Measurements from ENCODE around the gene MVB12B.

Gene MVB12B

DNA sequence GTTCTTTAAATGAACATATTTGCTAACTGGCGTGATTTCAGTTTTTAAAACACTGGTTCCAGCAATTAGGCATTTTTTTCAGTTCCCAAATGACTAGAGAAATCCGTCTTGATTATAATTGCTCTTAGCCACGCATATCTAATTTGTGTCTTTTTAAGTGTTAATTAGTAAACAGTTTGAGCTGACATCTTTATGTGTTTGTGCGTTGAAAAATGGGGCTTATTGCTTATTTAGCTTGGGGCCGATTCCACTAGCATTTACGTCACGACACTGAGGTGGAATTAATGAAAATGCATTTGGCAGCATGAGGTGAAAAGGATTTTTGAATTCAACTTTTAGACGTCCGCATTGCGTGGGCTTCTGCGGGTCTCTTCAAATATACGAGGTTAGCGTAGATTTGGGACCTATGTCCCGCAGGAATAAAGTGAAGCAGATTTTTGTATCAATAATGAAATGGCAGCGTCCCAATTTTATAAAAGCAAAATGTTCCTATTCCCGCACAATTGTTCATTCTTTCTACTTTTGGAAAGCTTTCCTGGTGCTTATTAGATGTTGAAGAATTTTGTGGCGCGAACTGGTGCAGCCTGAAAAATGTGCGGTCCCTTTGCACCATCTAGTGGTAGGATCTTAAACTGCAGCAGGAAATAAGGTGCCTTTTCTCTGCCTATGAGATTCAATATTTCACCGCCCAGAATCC is 164.4 kb downstream of the MVB12B start:
- in situ Hi-C loops (cut with MboI; ENCODE audit: low sequenced_read_pairs), result loop anchor here (5.0 kb wide), 1 partner anchor 189 kb away; no protein-coding TSS in a partner anchor
- DNase-seq (ENCODE audit: low spot score in 2 of 2), result peak; percentile 60 to 71

DNA sequence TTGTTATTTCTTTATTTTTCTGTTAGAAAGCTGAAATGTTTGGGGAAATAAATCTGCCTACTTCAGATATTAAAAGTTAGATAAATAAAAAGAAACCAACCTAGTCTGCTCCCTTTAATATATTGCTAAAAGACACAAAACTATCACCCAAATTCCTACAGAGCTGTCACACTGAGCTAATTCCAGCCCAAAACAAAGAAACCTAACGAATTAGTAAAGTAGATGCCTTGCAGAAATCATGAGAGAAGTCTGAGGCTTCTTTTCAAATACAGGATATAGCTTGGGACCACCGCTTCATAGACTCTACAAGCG is 164.9 kb downstream of the MVB12B start:
- H3K36me3 ChIP-seq (replicated peaks), result no peaks in the 10 kb centered on the region
- H3K9me3 ChIP-seq, result no peaks in the 10 kb centered on the region
- peaks cover 7% of the 10 kb centered on the region; the same call in 1 of the 2 replicates for H3K4me1 ChIP-seq
- H3K4me3 ChIP-seq, result no peak overlapping the region
- in situ Hi-C loops (cut with MboI; ENCODE audit: low sequenced_read_pairs), result loop anchor here (5.0 kb wide), 1 partner anchor 189 kb away; no protein-coding TSS in a partner anchor
- no peak for DNase-seq (ENCODE audit: low spot score in 2 of 2)
- no peaks in the 10 kb centered on the region for H3K27me3 ChIP-seq (ENCODE audit: low read depth)

More for the DNA sequence above, 164.4 kb downstream of the MVB12B start:
- Histone ChIP-seq H3K9me3 (no peaks in the 10 kb centered on the region), H3K27me3 (ENCODE audit: low read depth) (no peaks in the 10 kb centered on the region), H3K36me3 (replicated peaks) (no peaks in the 10 kb centered on the region), H3K4me3 (no peak overlapping the region), H3K4me1 (peaks cover 7% of the 10 kb centered on the region; the same call in 1 of the 2 replicates)

GRCh38 chr9:126491949-126492348 is 165.3 kb downstream of the MVB12B start:
- H3K27me3 ChIP-seq (ENCODE audit: low read depth), result no peaks in the 10 kb centered on the region
- H3K9me3 ChIP-seq, result no peaks in the 10 kb centered on the region
- H3K4me1 ChIP-seq, result peaks cover 7% of the 10 kb centered on the region; the same call in 1 of the 2 replicates
- H3K4me3 ChIP-seq, result no peak overlapping the region
- no peaks in the 10 kb centered on the region for H3K36me3 ChIP-seq (replicated peaks)
- in situ Hi-C loops (cut with MboI; ENCODE audit: low sequenced_read_pairs), result loop anchor here (5.0 kb wide), 1 partner anchor 190 kb away; no protein-coding TSS in a partner anchor
- no peak for DNase-seq (ENCODE audit: low spot score in 2 of 2)

DNA sequence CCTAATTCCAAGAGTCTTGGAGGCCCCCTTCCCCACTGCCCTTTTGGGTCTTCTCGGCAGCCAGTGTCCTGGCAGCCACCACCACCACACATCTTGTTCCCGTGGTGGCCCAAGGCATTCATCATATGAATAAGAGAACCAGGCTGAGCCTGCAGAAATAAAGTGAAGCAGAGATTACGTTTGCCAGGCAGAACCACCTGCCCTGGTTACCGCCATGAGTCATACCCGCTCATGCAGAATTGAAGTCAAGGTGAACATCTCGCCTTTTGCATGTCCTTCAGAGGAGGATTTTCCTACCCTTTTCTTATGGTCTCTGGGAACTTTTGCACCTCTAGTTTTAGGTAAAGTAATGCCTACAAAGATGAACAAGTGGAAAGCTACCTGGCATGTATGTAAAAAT is 167.6 kb downstream of the MVB12B start:
- no peak overlapping the region for H3K4me3 ChIP-seq
- H3K27me3 ChIP-seq (ENCODE audit: low read depth), result no peaks in the 10 kb centered on the region
- in situ Hi-C loops (cut with MboI; ENCODE audit: low sequenced_read_pairs), result loop anchor here (5.0 kb wide), 1 partner anchor 192 kb away; no protein-coding TSS in a partner anchor
- H3K4me1 ChIP-seq, result peaks cover 7% of the 10 kb centered on the region; the same call in 1 of the 2 replicates
- no peaks in the 10 kb centered on the region for H3K36me3 ChIP-seq (replicated peaks)
- no peak for DNase-seq (ENCODE audit: low spot score in 2 of 2)
- no peaks in the 10 kb centered on the region for H3K9me3 ChIP-seq

DNA sequence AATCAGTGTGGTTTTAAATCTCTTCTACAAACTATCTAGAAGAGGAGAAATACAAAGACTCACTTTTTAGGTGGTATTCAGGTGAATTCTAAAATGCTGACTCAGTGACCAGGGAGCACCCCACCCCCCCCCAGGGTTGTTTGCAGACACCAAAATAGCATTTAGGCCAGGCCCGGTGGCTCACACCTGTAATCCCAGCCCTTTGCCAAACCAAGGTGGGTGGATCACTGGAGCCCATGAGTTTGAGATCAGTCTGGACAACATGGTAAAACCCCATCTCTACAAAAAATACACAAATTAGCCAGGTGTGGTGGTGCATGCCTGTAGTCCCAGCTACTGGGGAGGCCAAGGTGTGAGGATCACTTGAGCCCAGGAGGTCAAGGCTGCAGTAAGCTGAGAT is 168.1 kb downstream of the MVB12B start:
- H3K4me1 ChIP-seq, result peaks cover 8% of the 10 kb centered on the region; the same call in 1 of the 2 replicates
- in situ Hi-C loops (cut with MboI; ENCODE audit: low sequenced_read_pairs), result loop anchor here (5.0 kb wide), 1 partner anchor 192 kb away; no protein-coding TSS in a partner anchor
- H3K27me3 ChIP-seq (ENCODE audit: low read depth), result no peaks in the 10 kb centered on the region
- no peaks in the 10 kb centered on the region for H3K36me3 ChIP-seq (replicated peaks)
- H3K4me3 ChIP-seq, result no peak overlapping the region
- DNase-seq (ENCODE audit: low spot score in 2 of 2), result no peak
- no peaks in the 10 kb centered on the region for H3K9me3 ChIP-seq

DNA sequence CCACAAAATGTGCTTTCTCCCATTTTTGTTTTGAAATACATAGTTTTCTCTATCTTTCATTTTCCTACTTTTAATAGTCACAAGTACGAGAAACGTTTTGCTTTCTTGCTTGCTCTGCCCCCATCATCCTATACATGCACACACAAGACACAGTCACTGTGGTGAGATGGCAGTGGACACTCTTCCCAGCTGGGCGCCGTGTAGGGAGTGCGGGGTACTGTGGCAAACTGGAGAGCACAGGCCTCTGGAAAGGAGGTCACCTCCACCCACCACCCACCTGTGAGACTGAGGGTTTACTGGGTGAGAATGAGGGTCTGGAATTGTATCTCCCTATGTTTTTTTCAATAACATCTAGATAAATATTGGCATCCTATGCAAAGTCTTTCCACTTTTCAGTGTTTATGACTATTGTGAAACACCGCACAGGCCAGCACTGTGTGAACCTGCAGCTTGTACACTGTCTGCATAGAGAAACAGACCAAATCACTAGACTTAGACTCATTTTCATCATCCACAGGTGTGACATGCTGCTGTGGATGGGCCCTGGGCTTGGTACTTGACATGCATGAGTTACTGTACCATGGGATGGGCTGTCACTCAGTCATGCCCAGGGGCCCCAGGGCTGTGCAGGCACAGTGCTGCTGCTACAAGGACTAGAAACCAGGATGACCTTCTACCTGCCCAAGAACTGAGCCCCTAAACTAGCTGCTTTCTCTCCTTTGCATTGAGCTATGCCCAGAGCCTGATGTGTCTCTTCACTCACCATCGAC is 169.0 kb downstream of the MVB12B start:
- Histone ChIP-seq H3K9me3 (no peaks in the 10 kb centered on the region), H3K4me1 (peaks cover 9% of the 10 kb centered on the region; the same call in 1 of the 2 replicates), H3K4me3 (no peak overlapping the region), H3K27me3 (ENCODE audit: low read depth) (no peaks in the 10 kb centered on the region), H3K36me3 (replicated peaks) (no peaks in the 10 kb centered on the region)
- in situ Hi-C loops (cut with MboI; ENCODE audit: low sequenced_read_pairs), result no loop called here
- no peak for DNase-seq (ENCODE audit: low spot score in 2 of 2)

DNA sequence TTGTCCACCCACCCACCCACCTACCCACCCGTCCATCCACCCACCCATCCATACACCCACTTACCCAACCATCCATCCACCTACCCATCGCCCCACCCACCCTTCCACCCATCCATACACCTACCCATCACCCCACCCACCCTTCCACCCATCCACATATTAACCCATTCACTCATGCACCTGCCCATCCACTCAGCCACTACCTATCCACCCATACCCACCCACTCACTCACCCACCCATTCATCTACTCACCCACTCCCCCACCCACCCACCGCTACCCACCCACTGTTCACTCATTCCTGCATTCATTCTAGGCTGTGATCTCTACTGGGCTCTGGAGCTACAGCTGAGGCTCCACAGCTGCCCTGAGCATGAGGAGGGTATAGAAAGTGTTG is 169.6 kb downstream of the MVB12B start:
- H3K4me3 ChIP-seq, result no peak overlapping the region
- no peaks in the 10 kb centered on the region for H3K27me3 ChIP-seq (ENCODE audit: low read depth)
- no peaks in the 10 kb centered on the region for H3K36me3 ChIP-seq (replicated peaks)
- peaks cover 3% of the 10 kb centered on the region; the same call in 1 of the 2 replicates for H3K4me1 ChIP-seq
- no peak for DNase-seq (ENCODE audit: low spot score in 2 of 2)
- in situ Hi-C loops (cut with MboI; ENCODE audit: low sequenced_read_pairs), result no loop called here
- no peaks in the 10 kb centered on the region for H3K9me3 ChIP-seq

GRCh38 chr9:126496781-126497659 is 170.4 kb downstream of the MVB12B start:
- Histone ChIP-seq H3K36me3 (replicated peaks) (no peaks in the 10 kb centered on the region), H3K4me3 (no peak overlapping the region), H3K27me3 (ENCODE audit: low read depth) (no peaks in the 10 kb centered on the region), H3K4me1 (0 out of 2 replicates have a peak, but pooled peaks cover 2% of the 10 kb centered on the region), H3K9me3 (no peaks in the 10 kb centered on the region)
- no peak for DNase-seq (ENCODE audit: low spot score in 2 of 2)
- in situ Hi-C loops (cut with MboI; ENCODE audit: low sequenced_read_pairs), result no loop called here

GRCh38 chr9:126497660-126498275 is 171.1 kb downstream of the MVB12B start:
- H3K4me1 ChIP-seq, result 0 out of 2 replicates have a peak, but pooled peaks cover 2% of the 10 kb centered on the region
- H3K27me3 ChIP-seq (ENCODE audit: low read depth), result no peaks in the 10 kb centered on the region
- H3K36me3 ChIP-seq (replicated peaks), result no peaks in the 10 kb centered on the region
- H3K4me3 ChIP-seq, result no peak overlapping the region
- no peak for DNase-seq (ENCODE audit: low spot score in 2 of 2)
- H3K9me3 ChIP-seq, result no peaks in the 10 kb centered on the region
- in situ Hi-C loops (cut with MboI; ENCODE audit: low sequenced_read_pairs), result no loop called here

DNA sequence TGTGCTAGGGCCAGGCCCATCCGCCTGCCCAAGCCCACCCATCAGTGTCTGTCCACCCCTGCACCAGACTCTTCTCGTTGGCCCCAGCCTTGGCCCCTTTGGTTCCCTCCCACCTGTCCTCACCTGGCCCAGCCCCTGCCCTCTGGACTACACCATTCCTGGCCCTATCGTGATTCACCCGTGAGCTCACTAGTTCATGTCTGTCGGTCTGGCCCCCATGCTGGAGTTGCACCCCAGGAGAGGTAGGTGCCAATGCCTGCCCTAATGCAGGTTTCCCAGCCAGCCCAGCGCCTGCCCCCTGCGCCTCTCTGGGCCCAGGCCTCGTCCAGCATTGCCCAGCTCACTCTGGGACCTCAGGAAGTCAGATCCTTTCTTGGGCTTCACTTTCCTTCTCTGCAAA is 171.7 kb downstream of the MVB12B start:
- H3K27me3 ChIP-seq (ENCODE audit: low read depth), result no peaks in the 10 kb centered on the region
- H3K36me3 ChIP-seq (replicated peaks), result no peaks in the 10 kb centered on the region
- no peak for DNase-seq (ENCODE audit: low spot score in 2 of 2)
- 0 out of 2 replicates have a peak, but pooled peaks cover 2% of the 10 kb centered on the region for H3K4me1 ChIP-seq
- H3K9me3 ChIP-seq, result no peaks in the 10 kb centered on the region
- in situ Hi-C loops (cut with MboI; ENCODE audit: low sequenced_read_pairs), result no loop called here
- no peak overlapping the region for H3K4me3 ChIP-seq

DNA sequence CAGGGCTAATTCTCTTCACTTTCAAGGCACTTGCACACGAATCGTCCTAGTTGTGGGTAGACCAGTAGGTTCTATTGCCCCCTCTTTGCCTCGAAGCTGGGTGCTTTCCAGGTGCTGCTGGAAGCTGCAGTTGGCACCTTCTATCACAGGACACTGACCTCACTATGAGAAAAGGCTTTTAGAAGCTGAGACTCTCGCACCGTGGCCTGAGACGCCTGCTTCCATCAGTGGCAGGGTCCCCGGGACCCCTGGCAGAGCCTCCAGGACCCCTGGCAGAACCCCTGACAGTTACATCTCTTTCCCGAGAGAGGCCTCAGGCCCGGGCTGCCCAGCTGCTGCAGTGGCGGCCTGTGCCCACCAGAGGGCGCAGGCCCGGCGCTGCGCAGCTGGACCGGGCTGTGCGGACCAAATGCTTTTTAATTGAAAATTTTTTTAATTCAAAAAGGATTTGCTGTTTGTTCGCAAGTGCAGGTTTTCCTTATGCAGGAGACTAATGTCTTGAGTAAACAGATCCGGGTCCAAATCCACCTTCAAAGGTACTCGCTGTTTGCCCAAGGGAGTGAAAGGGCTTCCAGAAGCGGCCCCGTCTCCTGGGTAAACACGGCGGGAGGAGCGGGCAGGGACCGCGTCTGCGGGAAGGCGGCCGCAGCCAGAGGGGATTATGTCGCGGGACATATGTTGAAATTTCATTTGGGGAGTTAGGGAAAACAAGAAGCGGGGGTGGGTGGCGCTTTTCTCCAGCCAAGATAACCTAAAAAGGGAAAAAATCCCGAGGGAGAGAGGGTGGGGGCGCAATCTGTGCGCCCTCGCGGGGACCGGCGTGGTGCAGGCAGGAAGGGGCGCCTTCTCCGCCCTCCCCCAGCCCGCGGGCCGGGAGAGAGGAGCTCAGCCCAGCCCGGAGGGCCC is 172.6 kb downstream of the MVB12B start:
- Histone ChIP-seq H3K9me3 (no peaks in the 10 kb centered on the region), H3K4me1 (0 out of 2 replicates have a peak, but pooled peaks cover 2% of the 10 kb centered on the region), H3K4me3 (peak overlapping the region; percentile 32), H3K27me3 (ENCODE audit: low read depth) (no peaks in the 10 kb centered on the region), H3K36me3 (replicated peaks) (no peaks in the 10 kb centered on the region)
- DNase-seq (ENCODE audit: low spot score in 2 of 2), result peak; percentile 26 to 73
- in situ Hi-C loops (cut with MboI; ENCODE audit: low sequenced_read_pairs), result no loop called here

GRCh38 chr9:126499911-126500599 is 173.4 kb downstream of the MVB12B start:
- in situ Hi-C loops (cut with MboI; ENCODE audit: low sequenced_read_pairs), result loop anchor here (5.0 to 10.0 kb wide), 2 partner anchors 57 to 285 kb away; no protein-coding TSS in a partner anchor
- DNase-seq (ENCODE audit: low spot score in 2 of 2), result no peak
- H3K9me3 ChIP-seq, result no peaks in the 10 kb centered on the region
- H3K36me3 ChIP-seq (replicated peaks), result no peaks in the 10 kb centered on the region
- H3K4me3 ChIP-seq, result peak overlapping the region; percentile 32
- no peaks in the 10 kb centered on the region for H3K27me3 ChIP-seq (ENCODE audit: low read depth)
- H3K4me1 ChIP-seq, result 0 out of 2 replicates have a peak, but pooled peaks cover 2% of the 10 kb centered on the region

All from HAP-1 (cell line).